ENCODE measurements around the gene NOL4L.

DNA sequence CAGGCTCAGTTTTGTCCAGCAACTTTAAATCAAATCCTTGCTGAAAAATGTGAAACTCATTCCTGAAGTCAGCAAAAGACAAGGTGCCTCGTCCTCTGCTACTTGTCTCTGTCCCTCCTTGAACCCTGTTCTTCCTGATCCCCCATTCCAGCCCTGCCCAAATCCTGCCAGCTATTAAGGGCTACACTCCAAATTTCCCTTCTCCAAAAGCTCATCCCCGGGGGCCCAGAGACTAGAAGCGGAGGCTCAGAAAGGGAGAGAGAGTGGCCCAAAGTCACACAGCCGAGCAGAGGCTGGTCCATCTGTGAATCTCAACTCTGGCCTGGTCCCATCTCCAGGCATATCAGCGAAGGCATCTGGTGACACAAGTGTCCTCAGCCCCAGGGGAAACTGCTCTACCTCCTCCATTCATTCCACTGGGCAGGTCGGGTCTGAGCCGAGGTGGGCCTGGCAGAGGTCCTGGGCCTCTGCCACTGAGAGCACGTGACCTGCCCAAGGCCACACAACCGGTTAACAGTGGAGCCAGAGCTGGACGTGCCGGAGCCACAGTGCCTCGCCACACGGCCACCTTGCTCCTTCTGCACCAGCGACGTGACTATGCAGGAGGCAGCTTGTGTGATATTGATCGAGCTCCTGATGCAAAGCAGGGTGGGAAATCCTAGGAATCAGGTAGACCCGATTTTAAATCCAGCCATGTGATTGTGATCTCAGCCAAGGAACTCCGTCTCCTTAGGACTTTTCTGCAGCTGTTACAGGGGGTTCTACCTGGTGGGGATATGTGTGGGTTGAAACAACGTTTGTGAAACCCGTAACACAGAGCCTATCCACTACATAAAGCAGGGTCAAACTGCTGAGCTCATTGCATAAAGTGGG is 28.6 kb downstream of the NOL4L start:
- TF ChIP-seq, protein P1, sequence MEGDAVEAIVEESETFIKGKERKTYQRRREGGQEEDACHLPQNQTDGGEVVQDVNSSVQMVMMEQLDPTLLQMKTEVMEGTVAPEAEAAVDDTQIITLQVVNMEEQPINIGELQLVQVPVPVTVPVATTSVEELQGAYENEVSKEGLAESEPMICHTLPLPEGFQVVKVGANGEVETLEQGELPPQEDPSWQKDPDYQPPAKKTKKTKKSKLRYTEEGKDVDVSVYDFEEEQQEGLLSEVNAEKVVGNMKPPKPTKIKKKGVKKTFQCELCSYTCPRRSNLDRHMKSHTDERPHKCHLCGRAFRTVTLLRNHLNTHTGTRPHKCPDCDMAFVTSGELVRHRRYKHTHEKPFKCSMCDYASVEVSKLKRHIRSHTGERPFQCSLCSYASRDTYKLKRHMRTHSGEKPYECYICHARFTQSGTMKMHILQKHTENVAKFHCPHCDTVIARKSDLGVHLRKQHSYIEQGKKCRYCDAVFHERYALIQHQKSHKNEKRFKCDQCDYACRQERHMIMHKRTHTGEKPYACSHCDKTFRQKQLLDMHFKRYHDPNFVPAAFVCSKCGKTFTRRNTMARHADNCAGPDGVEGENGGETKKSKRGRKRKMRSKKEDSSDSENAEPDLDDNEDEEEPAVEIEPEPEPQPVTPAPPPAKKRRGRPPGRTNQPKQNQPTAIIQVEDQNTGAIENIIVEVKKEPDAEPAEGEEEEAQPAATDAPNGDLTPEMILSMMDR (optimal IDR thresholded peaks at IDR 0.05 in 1 of 3, IDR thresholded peaks at IDR 0.05 in 1 of 3, conservative IDR thresholded peaks at IDR 0.05 in 1 of 3; ENCODE audit: extremely low read depth in 1 of 3, insufficient read depth in 2 of 3, low read length in 3 of 3), result no peak
- TF ChIP-seq EZH2 (IDR thresholded peaks at IDR 0.05; ENCODE audit: low read length), result no peak

All from keratinocyte (primary cell).